GM18505 (cell line): Measurements from ENCODE around the gene SLC10A7.

Source experiments
- ATAC-seq: cut with Tn5 transposase; IDR thresholded peaks from one replicate; pipeline ENCODE4 v1.9.1; 2021; ENCODE audit not compliant: unreplicated experiment
- POLR2A ChIP-seq: IDR thresholded peaks from 4 replicates; pipeline ENCODE4 v1.6.1; 2011; ENCODE audit warnings: borderline replicate concordance; ENCODE audit not compliant: insufficient read depth, insufficient read length; ENCODE audit errors: extremely low read depth

Gene SLC10A7

DNA sequence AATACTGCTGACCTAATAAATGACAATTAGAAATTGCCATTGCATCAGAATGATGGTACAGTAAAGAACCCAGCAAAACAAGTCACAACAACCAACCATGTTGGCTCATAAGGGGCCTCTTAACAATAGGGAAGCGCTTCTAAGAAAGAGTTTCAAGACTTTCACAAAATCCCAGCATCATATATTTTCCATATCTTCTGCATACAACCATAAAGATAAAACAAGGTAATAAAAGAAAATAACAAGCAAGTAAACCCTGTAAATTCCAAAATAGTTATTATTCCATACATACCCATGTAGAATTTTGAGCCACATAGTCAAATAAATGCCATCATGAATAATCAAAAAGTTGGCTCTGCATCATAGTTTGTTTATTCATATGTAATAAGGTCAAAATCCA, 8.2 kb downstream of the SLC10A7 start:
- ATAC-seq, result no peak
- no peak for TF ChIP-seq POLR2A

DNA sequence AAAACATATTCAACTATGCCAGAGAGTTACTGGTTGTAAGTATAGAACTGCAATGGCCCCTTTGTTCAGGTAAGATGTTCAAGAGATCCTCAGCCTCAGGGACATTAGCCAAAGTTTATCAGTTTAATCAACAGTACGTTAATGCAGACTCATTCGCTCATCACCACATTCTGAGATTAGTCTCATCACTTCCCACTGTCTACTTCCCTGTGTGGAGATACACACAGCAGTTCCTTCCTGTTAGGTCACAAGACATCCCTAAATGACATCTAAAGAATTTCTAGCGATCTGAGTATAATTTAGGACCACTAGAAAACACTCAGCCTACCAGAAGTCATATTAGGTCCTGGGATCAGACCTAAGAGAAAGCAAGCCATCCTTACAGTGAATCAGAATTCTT, 10.4 kb downstream of the SLC10A7 start:
- TF ChIP-seq POLR2A, result no peak

DNA sequence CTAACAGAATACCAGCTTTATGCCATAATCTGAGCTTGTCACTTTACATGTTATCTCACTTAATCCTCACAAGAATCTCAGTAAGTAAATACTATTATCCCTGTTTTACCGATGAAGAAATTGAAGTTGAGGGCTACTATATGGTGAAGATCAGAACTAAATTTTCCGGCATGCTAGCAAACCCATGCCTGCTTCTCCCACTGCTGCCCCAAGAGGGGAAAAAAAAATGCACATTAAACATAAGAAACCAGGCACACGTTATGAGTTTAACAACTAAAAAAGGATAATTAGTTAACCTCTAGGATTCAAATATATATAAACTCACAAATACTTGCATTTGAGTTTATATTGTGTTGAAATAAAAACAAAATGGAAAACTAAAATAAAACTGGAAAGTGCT, 10.8 kb downstream of the SLC10A7 start:
- no peak for ATAC-seq
- TF ChIP-seq POLR2A, result no peak

More for the DNA sequence above, 10.4 kb downstream of the SLC10A7 start:
- ATAC-seq, result no peak

DNA sequence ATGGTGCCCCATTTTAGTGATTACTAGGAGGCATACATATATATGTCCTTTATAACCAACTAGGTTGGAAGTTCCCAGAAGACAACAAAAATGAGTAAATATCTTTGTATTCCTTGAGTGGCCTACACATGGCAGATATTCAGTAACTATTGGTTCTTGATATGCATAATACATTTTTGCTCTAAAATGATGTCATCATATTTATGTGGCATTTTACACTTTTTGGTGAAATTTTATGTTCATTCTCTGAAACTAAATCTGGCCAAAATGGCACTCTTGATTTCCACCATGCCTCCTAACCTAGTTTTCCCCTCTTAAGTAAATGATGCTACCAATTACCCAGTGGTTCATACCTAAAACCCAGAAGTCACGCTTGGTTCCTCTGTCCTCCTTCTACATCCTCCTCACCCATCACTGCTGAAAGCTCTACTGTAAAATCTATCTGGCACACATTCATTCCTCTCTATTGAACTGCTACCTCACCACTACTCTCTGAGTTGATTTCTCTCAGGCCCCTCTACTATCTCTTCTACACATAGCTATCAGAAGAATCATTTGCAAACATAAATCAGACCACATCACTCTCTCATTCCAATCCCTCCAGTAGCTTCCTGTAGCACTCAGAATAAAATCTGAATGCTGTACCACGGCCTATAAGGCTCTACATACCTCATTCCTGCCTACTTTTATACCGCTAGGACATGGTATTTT, 13.4 kb downstream of the SLC10A7 start:
- ATAC-seq, result no peak

DNA sequence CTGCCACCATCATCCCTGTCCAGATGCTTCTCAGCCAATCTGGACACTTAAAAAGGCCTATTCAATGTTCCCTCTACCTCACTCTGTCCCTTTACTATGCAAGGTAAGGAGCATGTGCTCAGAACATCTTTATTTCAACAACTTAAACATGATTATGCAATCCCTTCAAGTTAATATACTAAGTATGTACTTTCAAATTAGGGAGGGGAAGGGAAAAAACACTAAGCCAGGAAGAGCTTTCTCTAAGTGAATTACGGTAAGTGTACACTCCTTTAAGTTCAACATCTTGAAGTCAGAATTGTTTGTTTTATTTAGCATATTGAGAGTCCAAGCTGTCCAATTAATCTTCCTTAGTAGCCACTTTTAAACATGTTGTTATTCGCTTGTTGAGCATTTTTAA, 14.1 kb downstream of the SLC10A7 start:
- TF ChIP-seq POLR2A, result no peak
- ATAC-seq, result no peak

More for the DNA sequence above, 13.4 kb downstream of the SLC10A7 start:
- TF ChIP-seq POLR2A, result no peak

DNA sequence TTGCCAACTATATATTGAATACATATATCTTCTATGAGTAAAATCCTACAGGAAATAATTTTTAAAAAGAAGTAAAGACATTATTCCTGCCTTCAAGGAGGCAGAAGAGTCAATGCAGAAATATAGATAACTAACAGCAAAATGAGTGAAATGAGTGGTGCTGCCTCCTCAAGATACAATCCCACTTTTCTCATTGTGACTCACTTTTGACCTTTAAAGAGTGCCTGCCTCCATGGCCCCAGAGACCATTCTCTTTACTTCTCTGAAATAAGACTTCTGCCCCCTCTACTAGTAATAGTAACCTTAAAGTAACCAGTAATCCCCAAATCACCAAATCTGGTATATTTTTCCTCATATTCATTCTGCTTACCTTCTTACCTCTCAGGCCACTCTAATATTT, 15.5 kb downstream of the SLC10A7 start:
- no peak for ATAC-seq
- no peak for TF ChIP-seq POLR2A

DNA sequence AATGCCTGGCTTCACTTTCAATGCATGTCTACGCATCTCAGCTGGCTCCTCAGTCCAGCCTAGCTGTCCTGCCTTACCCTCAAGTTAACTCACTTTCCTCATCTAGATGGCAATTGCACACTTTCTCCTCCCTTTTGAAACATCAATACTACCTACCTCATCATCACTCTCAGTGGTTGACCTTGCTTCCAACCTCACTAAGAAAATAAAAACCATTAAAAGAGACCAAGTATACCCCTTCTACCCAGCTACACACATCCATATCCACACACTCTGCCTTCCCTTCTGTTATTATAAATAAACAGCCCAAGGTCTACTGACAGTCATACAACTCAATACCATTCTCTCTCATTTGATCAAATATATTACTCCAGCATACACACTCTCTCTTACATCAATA, 21.5 kb downstream of the SLC10A7 start:
- TF ChIP-seq POLR2A, result no peak
- no peak for ATAC-seq

DNA sequence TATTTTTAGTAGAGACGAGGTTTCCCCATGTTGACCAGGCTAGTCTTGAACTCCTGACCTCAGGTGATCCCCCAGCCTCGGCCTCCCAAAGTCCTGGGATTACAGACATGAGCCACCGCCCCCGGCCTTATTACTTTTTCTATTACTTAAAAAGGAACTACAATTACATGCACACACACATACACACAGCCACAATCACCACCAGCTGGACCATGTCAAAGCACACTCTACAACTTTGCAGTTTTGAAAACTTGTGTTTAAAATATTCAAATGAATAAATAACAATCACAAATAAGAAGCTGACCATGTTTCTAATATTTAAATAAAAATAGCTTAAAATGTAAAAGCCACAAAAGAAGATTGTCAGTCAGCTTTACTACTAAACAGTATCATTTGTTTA, 23.4 kb downstream of the SLC10A7 start:
- no peak for ATAC-seq
- no peak for TF ChIP-seq POLR2A

DNA sequence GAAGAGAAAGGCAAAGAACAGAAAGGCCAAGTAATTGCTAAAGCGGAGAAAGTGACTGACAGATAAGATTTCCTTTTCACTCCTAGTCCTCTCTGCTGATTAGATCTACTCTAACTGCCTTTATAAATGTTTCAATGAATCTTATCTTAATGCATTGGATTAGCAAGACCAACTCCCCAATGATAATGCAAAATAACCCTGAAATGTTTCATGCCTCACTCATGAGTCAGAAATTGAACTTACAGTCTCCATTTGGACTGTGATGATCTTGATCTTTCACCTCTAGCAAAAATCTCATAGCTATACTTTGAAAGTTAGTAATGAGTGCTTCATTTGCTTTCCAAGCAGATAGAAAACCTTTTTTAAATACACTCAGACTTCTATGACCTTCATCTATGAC, 26.5 kb downstream of the SLC10A7 start:
- no peak for TF ChIP-seq POLR2A
- ATAC-seq, result no peak

DNA sequence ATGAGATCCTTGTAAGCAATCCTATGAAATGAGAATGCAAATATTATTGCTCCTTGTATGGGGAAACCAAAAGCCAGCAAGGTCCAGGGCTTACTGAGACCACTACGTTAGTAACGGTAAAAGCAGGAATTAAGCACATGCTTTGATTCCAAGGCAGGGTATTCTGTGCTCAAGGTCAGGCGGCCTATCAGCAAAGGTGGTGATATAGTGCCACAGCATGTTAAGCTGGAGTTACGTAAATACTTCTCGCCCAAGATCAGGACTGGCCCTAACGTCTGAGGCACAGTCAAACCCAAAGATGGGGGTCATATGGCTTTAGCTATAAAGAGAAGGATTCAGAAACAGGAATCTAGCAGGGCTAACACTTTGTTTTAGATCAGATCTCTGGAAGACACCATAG, 27.6 kb downstream of the SLC10A7 start:
- no peak for ATAC-seq
- TF ChIP-seq POLR2A, result no peak

DNA sequence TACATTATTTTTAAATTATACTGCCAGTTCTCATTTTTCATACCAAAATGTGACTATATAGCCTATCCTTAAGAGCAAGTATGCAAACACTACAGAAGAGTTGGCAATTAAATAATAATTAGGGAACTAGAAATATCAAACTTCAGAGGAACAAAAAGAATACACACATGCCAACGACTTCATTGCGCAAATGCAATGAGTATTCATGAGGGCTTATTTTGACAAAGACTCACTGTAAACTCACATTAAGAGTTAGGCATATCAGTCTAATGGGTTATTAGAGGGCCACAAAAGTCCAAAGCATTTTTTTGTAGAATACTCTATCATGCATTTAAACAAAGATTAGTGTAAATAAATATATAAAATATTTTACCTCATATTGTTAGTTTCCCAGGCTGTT, 31.6 kb downstream of the SLC10A7 start:
- TF ChIP-seq POLR2A, result no peak
- ATAC-seq, result no peak

DNA sequence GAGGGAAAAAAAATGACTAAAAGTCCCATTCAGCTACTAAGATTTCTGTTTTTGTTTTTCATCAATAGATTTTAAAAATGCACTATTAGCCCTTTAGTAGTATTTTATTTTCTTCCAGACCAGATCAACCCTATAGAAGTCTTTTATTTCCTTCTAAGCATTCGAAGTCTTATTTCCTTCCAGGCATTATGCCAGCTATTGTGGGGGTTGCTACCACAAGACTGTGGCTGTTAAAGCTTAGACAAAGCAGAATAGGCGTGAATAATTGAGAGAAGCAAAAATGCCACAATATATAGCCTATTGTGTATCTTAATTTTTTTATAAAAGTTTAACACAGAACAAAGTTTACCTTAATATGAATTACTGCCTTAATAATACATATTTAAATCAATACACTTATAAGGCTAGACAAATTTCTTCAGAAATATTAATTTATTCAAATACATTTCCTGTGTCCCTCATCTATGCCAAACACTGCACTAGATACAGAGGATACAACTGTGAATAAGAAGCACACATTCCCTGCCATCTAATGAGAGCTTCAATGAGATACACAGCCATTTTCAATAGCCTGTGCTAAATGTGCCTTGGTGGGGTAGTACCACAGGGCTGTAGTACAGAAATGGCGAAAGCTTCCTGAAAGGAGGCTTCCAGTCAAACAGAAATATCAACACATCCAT, 33.1 kb downstream of the SLC10A7 start:
- no peak for TF ChIP-seq POLR2A
- ATAC-seq, result no peak

DNA sequence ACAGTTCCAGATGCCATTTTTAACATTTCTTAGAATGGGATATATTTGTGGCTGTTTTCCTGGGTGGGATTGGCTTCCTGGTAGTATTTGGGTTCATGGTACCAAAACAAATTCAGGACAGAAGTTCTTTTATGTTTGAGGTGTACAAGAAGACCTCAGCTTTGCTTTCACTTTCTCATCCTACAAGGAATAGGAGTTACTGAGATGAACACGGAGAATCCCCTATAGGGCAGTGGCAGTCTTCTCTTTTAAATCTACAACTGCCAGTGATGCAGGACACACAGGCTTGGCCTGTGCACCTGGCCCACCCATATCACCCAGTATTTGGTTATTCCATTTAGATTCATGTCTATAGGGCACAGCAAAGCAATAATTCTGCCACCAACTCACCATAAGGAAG, 35.2 kb downstream of the SLC10A7 start:
- ATAC-seq, result peak; percentile 88

DNA sequence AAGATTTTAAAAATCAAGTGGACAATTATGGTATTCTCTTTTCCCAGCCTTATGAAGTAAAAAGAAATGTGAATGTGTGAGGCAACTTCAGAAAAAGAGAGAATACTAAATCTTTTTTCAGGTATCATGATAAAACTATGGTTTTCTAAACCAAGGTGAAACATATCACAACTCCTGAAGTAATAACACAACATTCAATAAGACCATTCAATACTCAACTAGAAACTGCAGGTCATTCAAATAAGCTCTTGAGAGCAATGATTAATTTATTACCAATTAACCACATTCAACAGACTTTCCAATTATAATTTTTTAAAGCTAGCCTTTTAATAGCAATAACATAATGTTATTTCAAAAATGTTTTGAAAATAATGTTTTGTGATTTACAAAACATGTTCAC, 35.8 kb downstream of the SLC10A7 start:
- ATAC-seq, result no peak
- TF ChIP-seq POLR2A, result no peak

More for the DNA sequence above, 35.2 kb downstream of the SLC10A7 start:
- no peak for TF ChIP-seq POLR2A
